DMS114 treated with DMSO at 0.1 percent for 48 hours (cell line): ENCODE measurements around the gene CPED1.
"Not testable (repeated sequence)": the region's sequence is repeated elsewhere in the genome, so short reads cannot be mapped to it uniquely, and the experiment has no call there.

Experiments
- DNase-seq: peaks from one replicate; lab custom pipeline; 2025; ENCODE audit not compliant: unreplicated experiment; lab: John Stamatoyannopoulos, UW

CPED1 gene

DNA sequence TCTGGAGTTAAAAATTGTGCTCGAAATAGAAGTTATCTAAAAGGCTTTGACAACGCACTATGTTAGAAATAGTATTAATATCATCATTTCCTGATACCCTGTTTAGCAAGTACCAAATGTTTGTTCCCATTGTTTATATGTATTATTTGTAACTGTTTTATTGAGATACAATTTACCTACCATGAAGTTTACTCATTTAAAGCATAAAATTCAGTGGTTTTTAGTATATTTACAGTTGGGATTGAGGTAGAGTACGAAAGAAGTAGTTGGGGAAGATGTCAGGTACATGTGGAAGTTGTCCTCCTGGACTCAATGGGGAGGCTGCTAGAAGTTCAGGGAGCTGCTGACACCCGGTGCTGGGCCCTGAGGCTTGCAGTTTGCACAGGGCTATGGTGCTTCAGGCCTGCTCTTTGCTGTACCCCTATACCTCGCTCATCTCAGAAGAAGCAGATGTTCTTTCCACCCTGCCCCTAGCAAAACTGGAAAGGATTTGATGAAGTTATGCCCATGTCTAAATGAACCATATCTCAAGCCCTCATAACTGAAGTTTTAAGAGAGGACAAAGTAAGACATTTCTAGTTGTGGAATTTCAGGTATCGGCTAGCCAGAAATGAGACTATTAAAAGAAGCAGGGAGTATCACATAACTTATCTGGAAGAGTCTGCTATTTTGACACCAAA is 315.1 kb downstream of the CPED1 start:
- no peak for DNase-seq

DNA sequence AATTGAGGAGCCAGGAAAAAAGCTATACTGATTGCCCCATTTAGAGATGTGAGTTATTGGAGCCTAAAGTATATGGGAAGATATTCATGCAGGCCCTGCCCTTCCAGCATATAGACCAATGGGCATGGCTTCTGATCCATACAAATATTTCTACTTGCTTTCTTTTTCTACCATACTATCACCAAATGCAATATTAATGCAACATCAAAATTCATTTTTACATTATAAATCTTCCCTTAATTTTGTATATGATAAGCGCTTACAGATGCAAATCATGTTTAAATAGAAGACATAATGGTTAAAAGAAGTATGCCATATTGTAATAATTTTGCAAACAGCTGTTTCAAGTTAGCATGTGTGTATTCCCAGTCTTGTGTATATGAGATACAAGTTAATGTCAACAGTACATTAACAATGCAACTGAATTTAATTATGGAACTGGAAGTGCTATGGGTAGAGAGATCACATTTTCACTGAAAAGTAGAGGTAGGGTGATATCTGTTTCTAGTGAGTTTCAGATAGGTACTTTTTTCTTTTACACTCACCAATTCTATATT is 315.7 kb downstream of the CPED1 start:
- no peak for DNase-seq

DNA sequence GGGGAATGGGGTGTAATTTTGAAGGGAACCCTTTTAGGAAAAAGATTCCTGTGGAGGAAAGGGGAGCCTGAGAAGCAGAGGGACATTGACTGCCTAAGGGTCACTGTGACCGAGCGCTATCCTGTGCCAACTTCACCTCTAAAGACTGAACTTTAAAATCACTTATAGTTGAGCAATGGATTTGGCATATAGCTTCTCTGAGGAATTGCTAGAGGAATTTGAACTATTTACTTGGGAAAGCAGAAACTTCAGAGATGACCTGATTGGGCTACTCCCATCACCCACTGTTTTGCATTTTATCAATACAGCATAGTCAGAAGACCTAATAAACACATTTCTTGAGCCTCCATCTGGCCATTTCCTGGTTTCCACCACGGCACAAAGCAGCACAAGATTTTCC is 316.6 kb downstream of the CPED1 start:
- DNase-seq: no peak

GRCh38 chr7:121306565-121306964 is 318.1 kb downstream of the CPED1 start:
- no peak for DNase-seq

DNA sequence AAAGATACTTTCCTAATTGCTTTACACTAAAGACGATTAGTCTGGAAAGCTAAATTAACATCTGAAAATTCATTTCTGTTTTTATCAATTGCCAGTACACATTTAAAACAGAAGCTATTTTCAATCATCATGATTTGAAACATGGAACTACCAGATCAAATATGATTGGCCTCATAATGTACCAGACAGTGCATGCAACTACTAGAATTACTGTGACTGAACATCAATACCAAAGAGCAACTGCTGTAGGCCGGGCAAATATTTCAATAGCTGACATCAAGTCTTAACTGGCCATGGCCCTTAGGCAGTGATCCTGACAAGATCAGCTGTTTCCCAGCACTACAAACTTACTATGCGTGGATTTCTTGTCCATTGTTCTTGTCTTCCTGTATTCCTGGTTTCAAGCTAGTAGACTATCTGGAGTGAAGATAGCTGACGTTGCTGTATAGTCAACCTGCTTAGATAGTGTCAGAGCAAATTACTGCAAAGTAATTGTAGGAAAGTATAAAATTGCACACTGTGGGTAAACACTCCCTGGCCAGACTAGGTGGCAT is 318.6 kb downstream of the CPED1 start:
- DNase-seq: no peak

GRCh38 chr7:121313220-121313792 is 324.8 kb downstream of the CPED1 start:
- no peak for DNase-seq

- no peak for DNase-seq
Observed at GRCh38 chr7:121313793-121314676, 325.5 kb downstream of the CPED1 start.

- not testable (repeated sequence) for DNase-seq
Observed at GRCh38 chr7:121315170-121315569, 326.7 kb downstream of the CPED1 start.

- DNase-seq: no peak
Observed at GRCh38 chr7:121322460-121322859, 333.9 kb downstream of the CPED1 start.

GRCh38 chr7:121323515-121324302 is 335.2 kb downstream of the CPED1 start:
- no peak for DNase-seq

- no peak for DNase-seq
Observed at GRCh38 chr7:121327671-121328070, 339.2 kb downstream of the CPED1 start.

DNA sequence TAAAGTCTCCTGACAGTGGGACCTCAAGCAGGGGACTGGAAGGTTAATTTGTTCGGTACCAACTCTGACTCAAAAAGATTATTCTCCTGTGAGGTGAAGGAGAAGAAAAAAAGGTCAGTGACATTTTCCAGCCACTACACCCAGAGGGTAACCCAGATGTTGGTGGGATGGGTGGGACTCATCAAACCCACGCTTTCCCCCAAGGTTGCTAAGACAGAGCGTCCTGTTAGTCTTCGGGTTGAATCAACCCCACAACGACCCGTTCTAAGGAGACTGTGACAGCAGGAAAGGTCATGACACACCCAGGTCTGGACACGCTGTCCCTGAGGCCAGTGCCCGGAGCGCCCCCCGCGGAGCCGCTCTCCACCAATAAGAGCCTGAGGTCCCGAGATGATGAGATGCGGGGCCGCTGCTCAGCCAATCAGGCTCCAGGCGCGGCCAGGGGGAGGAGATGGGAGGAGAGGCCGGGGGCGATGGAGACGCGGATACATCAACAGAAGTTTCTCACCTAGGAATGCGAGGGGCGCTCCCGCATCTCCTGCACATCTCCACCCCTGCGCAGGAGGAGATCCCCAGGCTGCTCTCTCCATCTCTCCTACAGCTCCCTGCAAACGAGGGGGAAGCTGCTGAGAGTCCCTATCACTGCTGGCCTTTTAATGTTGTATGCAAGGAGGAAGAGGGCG is 340.1 kb downstream of the CPED1 start, which contains the start of gene WNT16:
Gene WNT16, plus strand, starts transcription at position 493 of the 683 bp plus-strand sequence. CDS start 293 bp downstream, outside the sequence.
- no peak for DNase-seq

DNA sequence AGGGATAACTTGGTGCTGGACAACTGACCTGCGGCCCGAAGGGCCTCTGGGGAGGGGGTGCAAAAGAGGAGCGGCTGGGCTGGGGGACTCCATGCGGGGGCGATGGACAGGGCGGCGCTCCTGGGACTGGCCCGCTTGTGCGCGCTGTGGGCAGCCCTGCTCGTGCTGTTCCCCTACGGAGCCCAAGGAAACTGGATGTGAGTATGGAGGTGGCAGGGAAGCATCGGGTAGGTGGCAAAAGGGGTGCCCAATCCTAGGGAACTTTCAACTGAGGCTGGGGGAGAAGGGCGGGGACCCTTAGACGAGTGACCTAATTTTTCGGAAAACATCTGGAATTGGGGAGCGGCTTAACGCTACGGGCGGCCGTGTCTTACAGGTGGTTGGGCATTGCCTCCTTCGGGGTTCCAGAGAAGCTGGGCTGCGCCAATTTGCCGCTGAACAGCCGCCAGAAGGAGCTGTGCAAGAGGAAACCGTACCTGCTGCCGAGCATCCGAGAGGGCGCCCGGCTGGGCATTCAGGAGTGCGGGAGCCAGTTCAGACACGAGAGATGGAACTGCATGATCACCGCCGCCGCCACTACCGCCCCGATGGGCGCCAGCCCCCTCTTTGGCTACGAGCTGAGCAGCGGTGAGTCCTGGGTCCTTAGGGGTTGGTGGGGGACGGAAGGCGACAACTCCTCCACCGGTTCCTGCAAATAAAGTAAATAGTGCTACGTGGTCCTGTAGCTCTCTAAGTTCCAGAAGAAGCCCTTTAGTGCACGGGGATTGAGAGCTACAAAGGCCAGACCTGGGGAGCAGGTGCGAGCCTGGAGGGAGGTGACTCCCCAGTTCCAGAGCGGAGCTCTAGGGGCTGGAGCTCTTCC is 340.9 kb downstream of the CPED1 start:
- no peak for DNase-seq

- DNase-seq: no peak
Observed at GRCh38 chr7:121330053-121330833, 341.7 kb downstream of the CPED1 start.

DNA sequence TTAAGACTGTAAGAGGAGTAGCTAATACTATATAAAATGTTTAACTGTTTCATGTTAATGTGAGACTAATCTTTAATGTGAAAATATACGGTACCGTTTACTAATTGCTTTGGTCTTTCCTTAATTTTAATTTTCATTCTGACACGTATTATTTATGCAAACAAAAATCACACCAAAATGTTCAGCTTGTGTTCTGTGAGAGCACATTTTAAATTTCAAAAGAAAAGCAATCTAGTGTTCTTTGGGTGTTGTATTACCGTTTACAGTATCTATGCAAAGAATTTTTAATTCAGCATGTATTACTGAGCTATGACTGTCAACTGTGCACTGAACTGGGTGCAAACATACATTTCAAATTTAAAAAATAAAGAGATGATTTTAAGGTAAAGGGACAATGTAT is 342.5 kb downstream of the CPED1 start:
- no peak for DNase-seq

DNA sequence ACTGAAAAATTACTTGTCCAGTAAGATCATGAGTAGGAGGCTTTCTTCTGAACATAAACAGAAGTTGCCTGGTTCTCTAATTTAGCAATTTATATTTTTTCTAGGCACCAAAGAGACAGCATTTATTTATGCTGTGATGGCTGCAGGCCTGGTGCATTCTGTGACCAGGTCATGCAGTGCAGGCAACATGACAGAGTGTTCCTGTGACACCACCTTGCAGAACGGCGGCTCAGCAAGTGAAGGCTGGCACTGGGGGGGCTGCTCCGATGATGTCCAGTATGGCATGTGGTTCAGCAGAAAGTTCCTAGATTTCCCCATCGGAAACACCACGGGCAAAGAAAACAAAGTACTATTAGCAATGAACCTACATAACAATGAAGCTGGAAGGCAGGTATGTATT is 343.1 kb downstream of the CPED1 start:
- DNase-seq: no peak

DNA sequence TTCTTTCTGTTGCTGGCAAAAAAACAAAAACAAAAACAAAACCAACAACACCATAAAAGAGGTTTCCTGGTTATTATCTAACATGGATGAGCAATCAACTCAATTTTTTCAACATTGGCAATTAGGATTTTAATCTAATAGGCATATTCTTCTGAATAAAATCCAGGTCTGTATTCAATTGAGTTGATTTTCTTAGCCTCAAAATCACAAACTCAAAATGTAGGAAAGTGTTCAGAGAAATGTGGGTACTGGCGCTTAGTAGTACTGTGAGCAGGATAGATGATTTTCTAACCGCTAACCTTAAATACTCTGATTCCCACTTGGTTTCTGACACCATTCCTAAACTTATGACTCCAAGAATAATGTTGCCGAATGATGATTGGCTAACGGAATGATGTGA is 345.9 kb downstream of the CPED1 start:
- DNase-seq: no peak
